Astrocyte (in vitro differentiated cells and primary cell): Measurements from ENCODE around the gene CSGALNACT2. TPM values are rescaled to one million over a fixed set of nuclear protein-coding genes. Genes with fewer than 3 reads are reported as not detected.

Source experiments
- DNase-seq: peaks from one replicate; pipeline ENCODE4 v3.0.0-alpha.2; 2010; ENCODE audit warnings: low read depth
- FAIRE-seq: peaks from 2 replicates; lab custom pipeline; 2011; peaks lifted over from hg19 to GRCh38; lab: Jason Lieb, UNC
- H2AFZ ChIP-seq: 2 replicates; pipeline ENCODE4 v1.6.0; 2012; ENCODE audit warnings: low read depth, low read length, inconsistent platforms
- H3K27ac ChIP-seq: 2 replicates; pipeline ENCODE4 v1.5.1; 2011; ENCODE audit warnings: low read depth, low read length, inconsistent platforms
- H3K27me3 ChIP-seq: 2 replicates; pipeline ENCODE4 v1.6.0; 2011; ENCODE audit warnings: low read length, inconsistent platforms; ENCODE audit not compliant: insufficient read depth
- H3K36me3 ChIP-seq: 2 replicates; pipeline ENCODE4 v1.5.1; 2011; ENCODE audit warnings: low read length, inconsistent platforms; ENCODE audit not compliant: insufficient read depth
- H3K4me1 ChIP-seq: 2 replicates; pipeline ENCODE4 v1.5.1; 2011; ENCODE audit warnings: low read length, inconsistent platforms; ENCODE audit not compliant: insufficient read depth
- H3K4me2 ChIP-seq: 2 replicates; pipeline ENCODE4 v1.6.0; 2012; ENCODE audit warnings: low read length, inconsistent platforms
- H3K4me3 ChIP-seq: 2 replicates; pipeline ENCODE4 v1.5.1; 2011; ENCODE audit warnings: low read depth, mild to moderate bottlenecking, low read length, inconsistent platforms; ENCODE audit not compliant: insufficient read depth
- H3K79me2 ChIP-seq: 2 replicates; pipeline ENCODE4 v1.6.0; 2012; ENCODE audit warnings: mild to moderate bottlenecking, low read length, inconsistent platforms; ENCODE audit not compliant: insufficient read depth
- H3K9ac ChIP-seq: 2 replicates; pipeline ENCODE4 v1.6.0; 2012; ENCODE audit warnings: mild to moderate bottlenecking, low read length, inconsistent platforms
- H3K9me3 ChIP-seq: 2 replicates; pipeline ENCODE4 v1.5.1; 2012; ENCODE audit warnings: low read depth, mild to moderate bottlenecking, low read length, inconsistent platforms; ENCODE audit not compliant: insufficient read depth
- H4K20me1 ChIP-seq: 2 replicates; pipeline ENCODE4 v1.6.0; 2012; ENCODE audit warnings: low read length, inconsistent platforms; ENCODE audit not compliant: insufficient read depth
- H3K27ac Mint-ChIP-seq: one replicate; pipeline ENCODE4 v1.8.0; 2021; ENCODE audit warnings: mild to moderate bottlenecking, mixed read lengths; ENCODE audit not compliant: unreplicated experiment
- H3K27me3 Mint-ChIP-seq: one replicate; pipeline ENCODE4 v1.8.0; 2021; ENCODE audit warnings: low read depth, mixed read lengths; ENCODE audit not compliant: unreplicated experiment
- H3K36me3 Mint-ChIP-seq: one replicate; pipeline ENCODE4 v1.8.0; 2021; ENCODE audit warnings: low read depth, mixed read lengths; ENCODE audit not compliant: unreplicated experiment
- H3K4me1 Mint-ChIP-seq: one replicate; pipeline ENCODE4 v1.8.0; 2021; ENCODE audit warnings: low read depth, mixed read lengths; ENCODE audit not compliant: unreplicated experiment
- H3K4me3 Mint-ChIP-seq: one replicate; pipeline ENCODE4 v1.8.0; 2021; ENCODE audit warnings: mild to moderate bottlenecking, moderate library complexity, mixed read lengths; ENCODE audit not compliant: unreplicated experiment
- H3K9me3 Mint-ChIP-seq: one replicate; pipeline ENCODE4 v1.8.0; 2021; ENCODE audit warnings: mild to moderate bottlenecking, mixed read lengths; ENCODE audit not compliant: unreplicated experiment
- CTCF ChIP-seq: IDR thresholded peaks from 2 replicates; pipeline ENCODE4 v1.5.1; 2011; ENCODE audit warnings: low read depth, mild to moderate bottlenecking, inconsistent platforms, low read length, moderate library complexity; ENCODE audit not compliant: insufficient read depth
- EZH2 ChIP-seq: IDR thresholded peaks from 2 replicates; pipeline ENCODE4 v1.6.1; 2012; ENCODE audit warnings: mild to moderate bottlenecking, low read length, inconsistent platforms; ENCODE audit not compliant: insufficient read depth
- total RNA-seq: library from RNA; stranded (reverse); gene quantifications from 2 replicates; pipeline ENCODE4 v1.2.1, GENCODE V29; 2021

CSGALNACT2 gene
- total RNA-seq, 1 donor from 2014 or later, result 28.5 TPM

GRCh38 chr10:43214071-43214955 lies 76.1 kb downstream of the CSGALNACT2 start:
- Histone ChIP-seq H3K9me3 (no peaks in the 10 kb centered on the region), H3K36me3 (no peaks in the 10 kb centered on the region), H3K4me1 (peaks cover 18% of the 10 kb centered on the region), H3K9ac (no peak overlapping the region), H4K20me1 (no peaks in the 10 kb centered on the region), H3K4me2 (no peak overlapping the region), H3K79me2 (no peaks in the 10 kb centered on the region), H3K27ac (no peak overlapping the region), H3K4me3 (no peak overlapping the region), H3K27me3 (peaks cover 7% of the 10 kb centered on the region), H2AFZ (no peak overlapping the region)
- Mint-ChIP-seq H3K4me1 (peaks cover 8% of the 10 kb centered on the region), H3K27ac (peak overlapping the region; percentile 4), H3K27me3 (peaks cover 39% of the 10 kb centered on the region), H3K36me3 (no peaks in the 10 kb centered on the region), H3K9me3 (no peaks in the 10 kb centered on the region), H3K4me3 (no peak overlapping the region)
- TF ChIP-seq EZH2 (no peak), CTCF (no peak)
- DNase-seq, result peak; percentile 39
- FAIRE-seq, result no peak

- H3K36me3 ChIP-seq, result no peaks in the 10 kb centered on the region
- Mint-ChIP-seq H3K9me3 (no peaks in the 10 kb centered on the region), H3K4me3 (no peak overlapping the region), H3K36me3 (no peaks in the 10 kb centered on the region), H3K27ac (no peak overlapping the region), H3K4me1 (peaks cover 8% of the 10 kb centered on the region), H3K27me3 (peaks cover 39% of the 10 kb centered on the region)
- H2AFZ ChIP-seq, result no peak overlapping the region
- peaks cover 20% of the 10 kb centered on the region for H3K4me1 ChIP-seq
- no peak overlapping the region for H3K4me3 ChIP-seq
- no peak overlapping the region for H3K9ac ChIP-seq
- H4K20me1 ChIP-seq, result no peaks in the 10 kb centered on the region
- H3K4me2 ChIP-seq, result no peak overlapping the region
- FAIRE-seq, result no peak
- no peaks in the 10 kb centered on the region for H3K79me2 ChIP-seq
- no peak for TF ChIP-seq CTCF
- no peak for TF ChIP-seq EZH2
- no peaks in the 10 kb centered on the region for H3K9me3 ChIP-seq
- no peak for DNase-seq
- H3K27ac ChIP-seq, result no peak overlapping the region
- peaks cover 5% of the 10 kb centered on the region for H3K27me3 ChIP-seq
Measured at GRCh38 chr10:43214956-43215561, 76.8 kb downstream of the CSGALNACT2 start.
